GM12801 (cell line): Measurements from ENCODE around the gene LYRM4.

Experiments used
- TF ChIP-seq, protein P1 (sequence below): IDR thresholded peaks from one replicate; pipeline ENCODE4 v1.5.1; 2011; ENCODE audit warnings: control low read depth; ENCODE audit not compliant: insufficient read length; ENCODE audit errors: extremely low read depth

LYRM4 gene

DNA sequence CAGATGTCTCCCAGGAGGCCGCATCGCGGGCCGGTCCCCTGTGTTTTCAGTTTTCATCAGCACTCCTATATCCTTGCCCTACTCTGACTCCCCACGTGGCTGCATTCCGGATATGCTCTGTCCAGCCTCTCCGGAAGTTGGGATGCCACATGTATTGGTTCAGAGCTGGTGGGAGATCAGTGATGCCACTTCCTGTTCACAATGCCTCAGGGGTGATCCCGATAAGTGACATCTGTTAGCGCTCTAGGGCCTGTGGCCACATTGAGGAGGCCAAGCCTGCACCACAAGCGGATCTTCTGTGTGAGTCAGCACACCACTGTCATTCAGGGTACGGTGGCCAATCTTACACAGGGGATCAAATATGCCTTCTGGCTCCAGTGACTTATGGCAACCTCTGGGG, 117.8 kb downstream of the LYRM4 start:
- TF ChIP-seq, protein P1, sequence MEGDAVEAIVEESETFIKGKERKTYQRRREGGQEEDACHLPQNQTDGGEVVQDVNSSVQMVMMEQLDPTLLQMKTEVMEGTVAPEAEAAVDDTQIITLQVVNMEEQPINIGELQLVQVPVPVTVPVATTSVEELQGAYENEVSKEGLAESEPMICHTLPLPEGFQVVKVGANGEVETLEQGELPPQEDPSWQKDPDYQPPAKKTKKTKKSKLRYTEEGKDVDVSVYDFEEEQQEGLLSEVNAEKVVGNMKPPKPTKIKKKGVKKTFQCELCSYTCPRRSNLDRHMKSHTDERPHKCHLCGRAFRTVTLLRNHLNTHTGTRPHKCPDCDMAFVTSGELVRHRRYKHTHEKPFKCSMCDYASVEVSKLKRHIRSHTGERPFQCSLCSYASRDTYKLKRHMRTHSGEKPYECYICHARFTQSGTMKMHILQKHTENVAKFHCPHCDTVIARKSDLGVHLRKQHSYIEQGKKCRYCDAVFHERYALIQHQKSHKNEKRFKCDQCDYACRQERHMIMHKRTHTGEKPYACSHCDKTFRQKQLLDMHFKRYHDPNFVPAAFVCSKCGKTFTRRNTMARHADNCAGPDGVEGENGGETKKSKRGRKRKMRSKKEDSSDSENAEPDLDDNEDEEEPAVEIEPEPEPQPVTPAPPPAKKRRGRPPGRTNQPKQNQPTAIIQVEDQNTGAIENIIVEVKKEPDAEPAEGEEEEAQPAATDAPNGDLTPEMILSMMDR = no peak

DNA sequence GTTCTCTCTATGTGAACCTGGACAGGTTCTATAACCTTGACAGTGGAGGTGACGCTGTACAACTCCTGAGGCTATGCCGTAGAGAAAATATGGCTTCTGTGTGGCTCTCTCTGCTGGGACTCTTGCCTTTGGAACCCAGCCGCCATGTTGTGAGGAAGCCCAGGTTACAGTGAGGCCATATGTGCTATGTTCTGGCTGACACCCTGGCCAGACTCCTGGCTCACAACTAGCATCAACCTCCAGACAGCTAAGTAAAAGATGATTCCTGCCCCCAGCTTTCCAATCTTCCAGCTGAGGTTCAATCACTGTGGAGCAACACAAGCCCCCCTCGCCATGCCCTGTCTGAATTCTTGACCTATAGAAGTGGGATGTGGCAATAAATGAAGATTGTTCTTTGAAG, 118.6 kb downstream of the LYRM4 start:
- TF ChIP-seq, protein P1 = no peak

DNA sequence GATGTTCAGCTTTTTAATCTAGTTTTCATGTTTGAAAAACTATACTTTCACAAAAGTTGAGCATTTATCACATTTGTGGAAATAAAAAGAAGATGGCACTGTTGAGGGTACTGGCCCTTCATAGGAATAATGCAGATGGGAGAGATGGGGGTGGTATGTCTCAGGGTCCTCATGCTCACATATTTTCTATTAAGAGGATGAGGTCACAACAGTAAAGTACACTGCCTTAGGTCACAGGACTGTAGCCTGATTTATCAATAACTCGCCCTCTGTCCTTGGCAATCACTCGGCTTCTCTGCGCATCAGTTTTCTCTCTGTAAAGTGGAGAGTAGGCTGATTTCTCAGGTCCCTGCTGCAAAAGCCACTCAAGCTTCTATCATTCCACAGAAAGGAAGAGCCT, 119.7 kb downstream of the LYRM4 start:
- TF ChIP-seq, protein P1 = no peak

DNA sequence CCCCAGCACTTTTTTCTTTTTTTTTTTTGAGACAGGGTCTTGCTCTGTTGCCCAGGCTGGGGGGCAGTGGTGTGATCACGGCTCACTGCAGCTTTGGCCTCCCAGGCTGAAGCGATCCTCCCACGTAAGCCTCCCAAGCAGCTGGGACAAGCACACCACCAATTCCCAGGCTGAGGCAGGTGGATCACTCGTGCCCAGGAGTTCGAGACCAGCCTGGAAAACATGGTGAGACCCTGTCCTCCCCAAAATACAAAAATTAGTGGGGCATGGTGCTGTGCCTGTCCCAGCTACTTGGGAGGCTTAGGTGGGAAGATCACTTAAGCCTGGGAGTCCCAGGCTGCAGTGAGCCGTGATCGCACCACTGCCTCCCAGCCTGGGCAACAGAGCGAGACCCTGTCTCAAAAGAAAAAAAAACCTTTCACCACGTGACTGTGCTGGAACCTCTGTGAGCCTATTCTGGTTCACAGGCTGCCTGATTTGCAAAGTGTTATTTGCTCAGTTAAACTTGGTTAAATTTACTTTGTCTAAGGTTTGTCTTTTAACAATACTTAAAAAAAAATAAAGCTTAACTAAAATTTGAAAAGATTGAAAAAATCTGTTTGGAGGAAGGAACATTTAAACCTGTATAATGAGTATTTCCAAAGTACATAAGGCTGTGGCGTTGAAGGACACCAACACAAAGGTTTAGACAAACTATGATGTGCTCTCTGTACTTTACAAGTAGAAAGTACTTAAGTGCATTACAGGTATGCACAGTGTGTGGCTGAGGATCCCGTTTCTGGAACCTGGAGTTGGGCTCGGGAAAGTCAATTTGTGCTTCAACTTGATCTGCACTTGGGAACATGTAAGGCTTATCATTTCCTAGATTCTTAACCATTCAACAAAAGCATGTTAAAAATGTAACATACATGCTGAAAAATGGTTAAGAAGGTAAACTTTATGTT, 120.7 kb downstream of the LYRM4 start:
- TF ChIP-seq, protein P1 = no peak

DNA sequence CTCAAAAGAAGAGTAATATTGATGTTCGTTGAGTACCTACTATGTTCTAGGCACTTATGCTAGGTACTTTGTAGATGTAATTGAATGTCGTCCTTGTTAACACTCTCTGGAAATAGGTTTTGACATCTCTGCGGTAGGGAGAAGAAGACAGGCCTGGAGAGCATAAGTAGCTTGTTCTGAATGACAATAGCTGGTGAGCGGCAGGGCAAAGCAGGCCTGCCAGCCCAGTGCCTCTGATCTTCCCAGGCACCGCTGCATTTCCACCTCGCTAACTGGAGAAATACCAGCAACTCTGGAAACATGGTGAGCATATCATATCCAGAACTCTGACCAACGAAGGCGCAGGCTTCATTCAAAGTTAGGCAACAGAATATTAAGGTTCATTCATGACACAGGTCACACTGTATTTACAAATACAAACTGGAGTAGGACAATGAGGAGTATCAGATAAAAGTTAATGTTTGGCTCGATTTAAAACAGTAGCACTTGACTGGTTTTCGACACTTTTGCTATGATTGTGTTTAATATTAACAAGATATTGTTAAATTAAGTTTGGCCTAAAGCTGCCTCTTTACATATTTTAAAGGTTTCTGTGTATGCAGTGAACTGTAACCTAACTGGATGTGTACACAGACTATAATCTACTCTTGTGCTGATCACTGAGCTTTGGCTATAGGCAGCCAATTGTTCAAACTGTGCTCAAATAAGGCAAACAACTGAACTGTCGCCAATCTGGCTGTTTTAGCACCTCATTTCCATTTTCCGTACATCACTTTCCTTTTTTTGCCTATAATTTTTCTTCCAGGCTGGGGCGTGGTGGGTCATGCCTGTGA, 121.5 kb downstream of the LYRM4 start:
- TF ChIP-seq, protein P1 = no peak

DNA sequence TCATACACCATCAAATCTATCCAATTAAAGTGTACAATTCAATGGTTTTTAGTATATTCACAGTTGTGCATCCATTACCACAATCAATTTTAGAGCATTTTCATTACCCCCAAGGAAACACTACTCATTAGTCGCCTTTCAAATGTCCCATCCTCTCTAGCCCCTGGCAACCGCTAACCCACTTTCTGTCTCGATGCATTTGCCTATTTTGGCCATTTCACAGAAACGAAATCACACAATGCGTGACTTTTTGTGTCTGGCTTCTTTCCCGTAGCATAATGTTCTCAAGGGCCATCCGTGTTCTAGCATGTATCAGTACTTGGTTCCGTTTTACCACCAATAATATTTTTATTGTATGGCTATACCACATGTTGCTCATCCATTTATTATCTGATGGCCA, 123.9 kb downstream of the LYRM4 start:
- TF ChIP-seq, protein P1 = no peak

DNA sequence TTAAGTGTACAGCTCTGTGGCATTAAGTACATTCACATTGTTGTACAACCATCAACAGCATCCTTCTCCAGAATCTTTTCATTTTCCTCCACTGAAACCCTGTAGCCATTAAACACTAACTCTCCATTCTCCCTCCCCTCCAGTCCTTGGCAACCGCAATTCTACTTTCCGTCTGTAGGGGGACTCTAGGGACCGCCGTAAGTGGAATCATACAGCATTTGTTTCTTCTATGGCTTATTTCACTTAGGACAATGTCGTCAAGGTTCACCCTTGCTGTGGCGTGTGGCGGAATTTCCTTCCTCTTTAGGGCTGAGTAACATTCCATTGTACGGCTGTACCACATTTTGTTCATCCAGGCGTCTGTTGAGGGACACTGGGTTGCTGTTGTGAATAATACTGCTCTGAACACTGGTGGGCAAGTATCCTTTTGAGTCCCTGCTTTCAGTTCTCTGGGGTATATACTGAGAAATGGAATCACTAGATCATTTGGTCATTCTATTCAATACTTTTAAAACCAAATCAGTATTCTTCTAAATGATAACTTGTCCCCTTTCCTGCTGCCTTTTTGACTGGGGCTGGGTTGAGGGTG, 124.9 kb downstream of the LYRM4 start:
- TF ChIP-seq, protein P1 = no peak
